ENCODE results near the gene LRRC40.
"Not testable (repeated sequence)": the region's sequence is repeated elsewhere in the genome, so short reads cannot be mapped to it uniquely, and the experiment has no call there.

LRRC40 gene

GRCh38 chr1:70190180-70190579 lies 15.2 kb downstream of the LRRC40 start:
- ATAC-seq (ENCODE audit: low read depth) (no peak), DNase-seq (ENCODE audit: low spot score in 2 of 2) (no peak)
- Mint-ChIP-seq H3K4me3 (no peak overlapping the region), H3K9me3 (no peaks in the 10 kb centered on the region), H3K27ac (no peak overlapping the region), H3K27me3 (no peaks in the 10 kb centered on the region), H3K4me1 (peaks cover 7% of the 10 kb centered on the region), H3K36me3 (peaks cover 20% of the 10 kb centered on the region)

- ATAC-seq (ENCODE audit: low read depth): no peak
- DNase-seq (ENCODE audit: low spot score in 2 of 2): no peak
- Mint-ChIP-seq H3K27ac (no peak overlapping the region), H3K4me3 (no peak overlapping the region), H3K27me3 (no peaks in the 10 kb centered on the region), H3K36me3 (peaks cover 21% of the 10 kb centered on the region), H3K4me1 (peaks cover 7% of the 10 kb centered on the region), H3K9me3 (no peaks in the 10 kb centered on the region)
Observed at GRCh38 chr1:70188522-70188921, 16.9 kb downstream of the LRRC40 start.

GRCh38 chr1:70185181-70185580 lies 20.2 kb downstream of the LRRC40 start:
- not testable (repeated sequence) for DNase-seq (ENCODE audit: low spot score in 2 of 2); H3K4me1 Mint-ChIP-seq; H3K4me3 Mint-ChIP-seq; H3K27ac Mint-ChIP-seq; H3K9me3 Mint-ChIP-seq; ATAC-seq (ENCODE audit: low read depth); H3K27me3 Mint-ChIP-seq
- H3K36me3 Mint-ChIP-seq: peaks cover 17% of the 10 kb centered on the region

- Mint-ChIP-seq H3K27me3 (no peaks in the 10 kb centered on the region), H3K9me3 (no peaks in the 10 kb centered on the region), H3K4me3 (no peak overlapping the region), H3K36me3 (peaks cover 27% of the 10 kb centered on the region), H3K4me1 (no peaks in the 10 kb centered on the region), H3K27ac (no peak overlapping the region)
- DNase-seq (ENCODE audit: low spot score in 2 of 2): no peak
- ATAC-seq (ENCODE audit: low read depth): no peak
Observed at GRCh38 chr1:70171512-70171911, 33.9 kb downstream of the LRRC40 start.

GRCh38 chr1:70169018-70169839 lies 36.1 kb downstream of the LRRC40 start:
- DNase-seq (ENCODE audit: low spot score in 2 of 2): no peak
- H3K36me3 Mint-ChIP-seq: peaks cover 26% of the 10 kb centered on the region
- no peak overlapping the region for H3K4me3 Mint-ChIP-seq
- H3K27me3 Mint-ChIP-seq: no peaks in the 10 kb centered on the region
- no peak for ATAC-seq (ENCODE audit: low read depth)
- H3K27ac Mint-ChIP-seq: no peak overlapping the region
- H3K9me3 Mint-ChIP-seq: no peaks in the 10 kb centered on the region
- no peaks in the 10 kb centered on the region for H3K4me1 Mint-ChIP-seq

- no peaks in the 10 kb centered on the region for H3K9me3 Mint-ChIP-seq
- H3K4me1 Mint-ChIP-seq: no peaks in the 10 kb centered on the region
- no peak overlapping the region for H3K27ac Mint-ChIP-seq
- H3K4me3 Mint-ChIP-seq: no peak overlapping the region
- DNase-seq (ENCODE audit: low spot score in 2 of 2): no peak
- peaks cover 26% of the 10 kb centered on the region for H3K36me3 Mint-ChIP-seq
- ATAC-seq (ENCODE audit: low read depth): no peak
- H3K27me3 Mint-ChIP-seq: no peaks in the 10 kb centered on the region
Observed at GRCh38 chr1:70168283-70168682, 37.1 kb downstream of the LRRC40 start.

- no peaks in the 10 kb centered on the region for H3K9me3 Mint-ChIP-seq
- no peaks in the 10 kb centered on the region for H3K27me3 Mint-ChIP-seq
- DNase-seq (ENCODE audit: low spot score in 2 of 2): no peak
- ATAC-seq (ENCODE audit: low read depth): no peak
- H3K4me3 Mint-ChIP-seq: no peak overlapping the region
- no peaks in the 10 kb centered on the region for H3K4me1 Mint-ChIP-seq
- H3K36me3 Mint-ChIP-seq: peaks cover 28% of the 10 kb centered on the region
- H3K27ac Mint-ChIP-seq: no peak overlapping the region
Observed at GRCh38 chr1:70164350-70164749, 41.0 kb downstream of the LRRC40 start.

GRCh38 chr1:70156529-70157120 lies 48.8 kb downstream of the LRRC40 start:
- ATAC-seq (ENCODE audit: low read depth) (no peak), DNase-seq (ENCODE audit: low spot score in 2 of 2) (no peak)
- Mint-ChIP-seq H3K27ac (no peak overlapping the region), H3K27me3 (no peaks in the 10 kb centered on the region), H3K36me3 (peaks cover 9% of the 10 kb centered on the region), H3K4me3 (no peak overlapping the region), H3K9me3 (no peaks in the 10 kb centered on the region), H3K4me1 (no peaks in the 10 kb centered on the region)

- no peak overlapping the region for H3K4me3 Mint-ChIP-seq
- H3K27ac Mint-ChIP-seq: no peak overlapping the region
- peaks cover 8% of the 10 kb centered on the region for H3K36me3 Mint-ChIP-seq
- H3K9me3 Mint-ChIP-seq: no peaks in the 10 kb centered on the region
- no peak for DNase-seq (ENCODE audit: low spot score in 2 of 2)
- H3K4me1 Mint-ChIP-seq: no peaks in the 10 kb centered on the region
- no peak for ATAC-seq (ENCODE audit: low read depth)
- no peaks in the 10 kb centered on the region for H3K27me3 Mint-ChIP-seq
Observed at GRCh38 chr1:70153739-70154138, 51.6 kb downstream of the LRRC40 start.

GRCh38 chr1:70150444-70150843 lies 54.9 kb downstream of the LRRC40 start:
- Mint-ChIP-seq H3K36me3 (peaks cover 17% of the 10 kb centered on the region), H3K27me3 (no peaks in the 10 kb centered on the region), H3K9me3 (no peaks in the 10 kb centered on the region), H3K27ac (no peak overlapping the region), H3K4me1 (no peaks in the 10 kb centered on the region), H3K4me3 (no peak overlapping the region)
- no peak for ATAC-seq (ENCODE audit: low read depth)
- DNase-seq (ENCODE audit: low spot score in 2 of 2): no peak

GRCh38 chr1:70146488-70146887 lies 58.9 kb downstream of the LRRC40 start:
- H3K27me3 Mint-ChIP-seq: no peaks in the 10 kb centered on the region
- no peak for DNase-seq (ENCODE audit: low spot score in 2 of 2)
- H3K9me3 Mint-ChIP-seq: no peaks in the 10 kb centered on the region
- H3K27ac Mint-ChIP-seq: no peak overlapping the region
- H3K4me3 Mint-ChIP-seq: no peak overlapping the region
- ATAC-seq (ENCODE audit: low read depth): no peak
- H3K36me3 Mint-ChIP-seq: peaks cover 16% of the 10 kb centered on the region
- no peaks in the 10 kb centered on the region for H3K4me1 Mint-ChIP-seq

- Mint-ChIP-seq H3K4me1 (no peaks in the 10 kb centered on the region), H3K4me3 (no peak overlapping the region), H3K36me3 (peaks cover 8% of the 10 kb centered on the region), H3K9me3 (no peaks in the 10 kb centered on the region), H3K27me3 (no peaks in the 10 kb centered on the region), H3K27ac (no peak overlapping the region)
- DNase-seq (ENCODE audit: low spot score in 2 of 2) (no peak), ATAC-seq (ENCODE audit: low read depth) (no peak)
Observed at GRCh38 chr1:70143048-70143659, 62.2 kb downstream of the LRRC40 start.

GRCh38 chr1:70142075-70142474 lies 63.3 kb downstream of the LRRC40 start:
- H3K9me3 Mint-ChIP-seq: no peaks in the 10 kb centered on the region
- no peaks in the 10 kb centered on the region for H3K4me1 Mint-ChIP-seq
- no peaks in the 10 kb centered on the region for H3K27me3 Mint-ChIP-seq
- peaks cover 4% of the 10 kb centered on the region for H3K36me3 Mint-ChIP-seq
- ATAC-seq (ENCODE audit: low read depth) (no peak), DNase-seq (ENCODE audit: low spot score in 2 of 2) (no peak)
- no peak overlapping the region for H3K27ac Mint-ChIP-seq
- H3K4me3 Mint-ChIP-seq: no peak overlapping the region

- DNase-seq (ENCODE audit: low spot score in 2 of 2): no peak
- H3K4me1 Mint-ChIP-seq: no peaks in the 10 kb centered on the region
- ATAC-seq (ENCODE audit: low read depth): no peak
- H3K9me3 Mint-ChIP-seq: no peaks in the 10 kb centered on the region
- no peak overlapping the region for H3K4me3 Mint-ChIP-seq
- H3K27me3 Mint-ChIP-seq: no peaks in the 10 kb centered on the region
- no peak overlapping the region for H3K27ac Mint-ChIP-seq
- no peaks in the 10 kb centered on the region for H3K36me3 Mint-ChIP-seq
Observed at GRCh38 chr1:70140894-70141293, 64.5 kb downstream of the LRRC40 start.

All from memory B cell (primary cell).